Transverse colon (tissue), 4 donors: ENCODE measurements around the gene ADM5. TPM values are rescaled to one million over a fixed set of nuclear protein-coding genes. Genes with fewer than 3 reads are reported as not detected.
A peak's percentile ranks its signal among the peaks of the same experiment; 100 is the strongest.

Experiments used
- DNase-seq: peaks from one replicate; pipeline ENCODE4 v3.0.0-alpha.2; 2019
- H3K27ac ChIP-seq, 4 donors: fragments of 200-600 bp; sonication (generic); 2 replicates each; pipeline ENCODE4 v1.5.1; 2016 to 2018; ENCODE audit warnings: inconsistent platforms in 4 of 4
- H3K27me3 ChIP-seq: fragments of 200-600 bp; sonication (generic); 2 replicates; pipeline ENCODE4 v1.5.1; 2017; ENCODE audit warnings: inconsistent platforms
- H3K36me3 ChIP-seq, 4 donors: fragments of 200-600 bp; sonication (generic); 2 replicates each; pipeline ENCODE4 v1.5.1; 2017 to 2019; ENCODE audit warnings: inconsistent platforms in 4 of 4
- H3K4me1 ChIP-seq, 4 donors: fragments of 200-600 bp; sonication (generic); 2 replicates each; pipeline ENCODE4 v1.5.1; 2017 to 2020; ENCODE audit warnings: inconsistent platforms in 4 of 4
- H3K4me3 ChIP-seq, 4 donors: fragments of 200-600 bp; sonication (generic); 1 replicate in 1 of 4; 2 replicates in 3 of 4; pipeline versions ENCODE4 v1.5.1 to v1.6.1; 2017 to 2019; ENCODE audit warnings: inconsistent platforms in 4 of 4
- H3K9me3 ChIP-seq, 2 donors: fragments of 200-600 bp; sonication (generic); 2 replicates each; pipeline ENCODE4 v1.5.1; 2017 to 2019; ENCODE audit warnings: inconsistent platforms in 2 of 2
- EP300 ChIP-seq: sonication (generic); formaldehyde crosslinking; IDR thresholded peaks from one replicate; pipeline ENCODE4 v1.6.1; 2017; ENCODE audit warnings: antibody characterized with exemption, low read depth
- POLR2A ChIP-seq: fragments of 450-650 bp; IDR thresholded peaks from one replicate; pipeline ENCODE4 v1.6.1; 2016; ENCODE audit warnings: antibody characterized with exemption, mild to moderate bottlenecking, moderate library complexity
- POLR2AphosphoS5 ChIP-seq, 3 donors: sonication (generic); formaldehyde crosslinking; IDR thresholded peaks; one replicate each; pipeline ENCODE4 v1.6.1; 2016; ENCODE audit warnings: antibody characterized with exemption in 3 of 3
- WGBS, 2 donors: methylation state at CpG; one replicate each; pipeline ENCODE4 v1.1.5; 2018; ENCODE audit warnings: low coverage in 1 of 2; 5-methylcytosine and 5-hydroxymethylcytosine counted together
- in situ Hi-C, 4 donors: fragments of 200-750 bp; cut with MboI; loops; one replicate each; pipeline versions ENCODE4 v1.15.0 to v1.15.1; 2017; ENCODE audit warnings: low sequenced_read_pairs in 3 of 4, low pct_ligation_motif_present in 1 of 4, low pct_unique_long_range_greater_than_20kb in 1 of 4
- intact Hi-C: fragments of 100-400 bp; cut with DNase I; formaldehyde crosslinking; loops from one replicate; pipeline ENCODE4 v1.15.1; 2023; ENCODE audit warnings: low total_unique reads
- total RNA-seq, 4 donors: library from RNA; depleted of rRNA; stranded (reverse); fragments of >200 nt; gene quantifications; one replicate each; pipeline ENCODE4 v1.1.0, GENCODE V29; 2016
- TF ChIP-seq, protein P1 (sequence below), 5 experiments: fragments of 200-600 bp in 3 of 5; fragments of 450-650 bp in 2 of 5; sonication (generic) in 3 of 5; IDR thresholded peaks; 1 replicate in 2 of 5; 2 replicates in 3 of 5; pipeline ENCODE4 v1.5.1; 2016 to 2017; ENCODE audit warnings: antibody characterized with exemption in 5 of 5, inconsistent platforms in 3 of 5, mild to moderate bottlenecking in 2 of 5, moderate library complexity in 1 of 5

Gene ADM5
- total RNA-seq, 4 donors from 2014 or later, result 0.41 to 0.95 TPM; not detected in 2

DNA sequence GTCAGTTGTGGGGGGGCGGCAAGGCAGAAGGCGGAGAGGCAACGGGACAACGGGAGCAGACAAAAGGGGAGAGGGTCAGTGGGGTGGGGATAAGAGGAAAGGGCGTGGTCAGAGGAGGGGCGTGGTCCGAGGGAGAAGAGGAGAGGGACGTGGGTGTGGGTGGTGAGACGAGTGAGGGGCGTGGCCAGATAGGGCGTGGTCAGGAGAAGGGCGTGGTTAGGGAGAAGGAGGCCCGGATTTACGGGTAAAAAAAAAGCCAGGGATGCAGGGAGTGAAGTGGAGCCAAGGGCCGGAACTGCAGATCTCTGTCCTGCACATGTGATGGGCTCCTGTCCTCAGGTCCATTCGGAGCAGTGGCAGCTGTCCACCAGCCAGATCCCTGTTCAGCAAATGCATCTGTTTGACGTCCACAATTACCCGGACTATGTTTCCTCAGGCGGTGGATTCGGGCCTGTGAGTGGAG lies 23.0 kb downstream of the ADM5 start:
- TF ChIP-seq POLR2A (no peak), EP300 (no peak), POLR2AphosphoS5 (IDR thresholded peaks at IDR 0.05) (no peak)
- TF ChIP-seq, protein P1, sequence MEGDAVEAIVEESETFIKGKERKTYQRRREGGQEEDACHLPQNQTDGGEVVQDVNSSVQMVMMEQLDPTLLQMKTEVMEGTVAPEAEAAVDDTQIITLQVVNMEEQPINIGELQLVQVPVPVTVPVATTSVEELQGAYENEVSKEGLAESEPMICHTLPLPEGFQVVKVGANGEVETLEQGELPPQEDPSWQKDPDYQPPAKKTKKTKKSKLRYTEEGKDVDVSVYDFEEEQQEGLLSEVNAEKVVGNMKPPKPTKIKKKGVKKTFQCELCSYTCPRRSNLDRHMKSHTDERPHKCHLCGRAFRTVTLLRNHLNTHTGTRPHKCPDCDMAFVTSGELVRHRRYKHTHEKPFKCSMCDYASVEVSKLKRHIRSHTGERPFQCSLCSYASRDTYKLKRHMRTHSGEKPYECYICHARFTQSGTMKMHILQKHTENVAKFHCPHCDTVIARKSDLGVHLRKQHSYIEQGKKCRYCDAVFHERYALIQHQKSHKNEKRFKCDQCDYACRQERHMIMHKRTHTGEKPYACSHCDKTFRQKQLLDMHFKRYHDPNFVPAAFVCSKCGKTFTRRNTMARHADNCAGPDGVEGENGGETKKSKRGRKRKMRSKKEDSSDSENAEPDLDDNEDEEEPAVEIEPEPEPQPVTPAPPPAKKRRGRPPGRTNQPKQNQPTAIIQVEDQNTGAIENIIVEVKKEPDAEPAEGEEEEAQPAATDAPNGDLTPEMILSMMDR (IDR thresholded peaks at IDR 0.05), result no peak
- Histone ChIP-seq H3K9me3 (no peaks in the 10 kb centered on the region), H3K27ac (no peak overlapping the region), H3K36me3 (no peaks in the 10 kb centered on the region), H3K4me3 (no peak overlapping the region), H3K27me3 (no peaks in the 10 kb centered on the region), H3K4me1 (no peaks in the 10 kb centered on the region)
- intact Hi-C loops, result no loop called here
- WGBS, 2 donors, result 29 to 49% methylated on average over 12 to 20 of the region's 20 CpGs
- in situ Hi-C loops, result no loop called here
- peak; percentile 47 for DNase-seq

DNA sequence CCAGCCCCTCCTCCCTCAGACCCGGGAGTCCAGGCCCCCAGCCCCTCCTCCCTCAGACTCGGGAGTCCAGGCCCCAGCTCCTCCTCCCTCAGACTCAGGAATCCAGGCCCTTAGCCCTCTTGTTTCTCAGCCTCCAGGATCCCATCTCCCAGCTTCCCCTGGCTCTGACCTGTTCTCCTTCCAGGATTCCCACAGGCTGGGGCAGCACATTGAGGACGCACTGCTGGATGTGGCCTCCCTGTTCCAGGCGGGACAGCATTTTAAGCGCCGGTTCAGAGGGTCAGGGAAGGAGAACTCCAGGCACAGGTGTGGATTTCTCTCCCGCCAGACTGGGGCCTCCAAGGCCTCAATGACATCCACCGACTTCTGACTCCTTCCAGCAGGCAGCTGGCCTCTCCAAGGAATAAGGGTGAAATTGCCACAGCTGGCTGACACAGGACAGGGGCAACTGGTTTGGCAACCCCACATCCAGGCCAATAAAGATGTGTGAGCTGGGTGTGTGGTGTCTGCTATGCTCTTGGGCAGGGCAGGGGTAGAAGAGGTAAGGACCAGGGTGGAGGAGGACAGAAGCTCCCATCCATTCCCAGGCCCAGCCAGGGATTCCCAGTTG lies 23.9 kb downstream of the ADM5 start:
- Histone ChIP-seq H3K27ac (no peak overlapping the region), H3K9me3 (no peaks in the 10 kb centered on the region), H3K27me3 (no peaks in the 10 kb centered on the region), H3K4me1 (no peaks in the 10 kb centered on the region), H3K4me3 (no peak overlapping the region), H3K36me3 (no peaks in the 10 kb centered on the region)
- 68% methylated on average over 7 of the region's 8 CpGs; no CpG with 5 or more reads in 1 of the 2 donors for WGBS, 2 donors
- DNase-seq, result no peak
- in situ Hi-C loops, result no loop called here
- intact Hi-C loops, result no loop called here
- no peak for TF ChIP-seq POLR2AphosphoS5 (IDR thresholded peaks at IDR 0.05)
- TF ChIP-seq, protein P1 (IDR thresholded peaks at IDR 0.05), result no peak

DNA sequence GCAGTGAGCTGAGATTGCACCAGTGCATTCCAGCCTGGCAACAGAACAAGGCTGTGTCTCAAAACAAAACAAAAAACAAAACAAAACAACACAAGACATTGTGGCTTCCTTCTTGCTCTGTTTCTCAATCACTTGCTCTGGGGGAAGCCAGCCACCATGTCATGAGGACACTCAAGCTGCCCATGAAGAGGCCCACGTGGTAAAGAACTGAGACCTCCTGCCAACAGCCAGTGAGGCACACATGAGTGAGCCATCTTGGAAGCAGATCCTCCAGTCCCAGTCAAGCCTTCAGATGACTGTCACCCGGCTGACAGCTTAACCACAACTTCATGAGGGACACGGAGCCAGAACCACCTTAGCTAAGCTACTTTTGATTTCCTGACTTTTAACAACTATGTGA lies 26.8 kb downstream of the ADM5 start:
- in situ Hi-C loops, result no loop called here
- 65 to 69% methylated on average over 3 of the region's 3 CpGs for WGBS, 2 donors
- TF ChIP-seq POLR2A (no peak), POLR2AphosphoS5 (IDR thresholded peaks at IDR 0.05) (no peak), EP300 (no peak)
- TF ChIP-seq, protein P1 (IDR thresholded peaks at IDR 0.05), result no peak

DNA sequence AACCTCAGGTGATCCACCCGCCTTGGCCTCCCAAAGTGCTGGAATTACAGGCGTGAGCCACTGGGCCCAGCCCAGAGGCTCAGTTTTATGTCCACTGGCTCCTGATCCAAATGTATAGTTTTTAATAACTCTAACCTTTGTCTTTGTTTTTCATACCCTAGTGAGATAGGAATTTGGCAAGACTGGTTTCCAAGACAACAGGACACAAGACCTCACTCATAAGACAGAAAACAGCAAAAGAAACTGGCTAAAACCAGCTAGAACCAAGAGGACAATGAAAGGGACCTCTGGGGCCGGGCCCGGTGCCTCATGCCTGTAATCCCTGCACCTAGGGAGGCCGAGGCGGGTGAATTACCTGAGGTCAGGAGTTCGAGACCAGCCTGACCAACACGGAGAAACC lies 29.1 kb downstream of the ADM5 start:
- intact Hi-C loops, result no loop called here

More for the DNA sequence above, 26.8 kb downstream of the ADM5 start:
- no peaks in the 10 kb centered on the region for H3K27me3 ChIP-seq
- H3K9me3 ChIP-seq, result no peaks in the 10 kb centered on the region
- intact Hi-C loops, result no loop called here
- no peak overlapping the region for H3K4me3 ChIP-seq
- no peaks in the 10 kb centered on the region for H3K36me3 ChIP-seq
- DNase-seq, result no peak
- H3K27ac ChIP-seq, result no peak overlapping the region
- H3K4me1 ChIP-seq, result no peaks in the 10 kb centered on the region

More for the DNA sequence above, 29.1 kb downstream of the ADM5 start:
- no peaks in the 10 kb centered on the region for H3K36me3 ChIP-seq
- WGBS, 2 donors, result 80 to 83% methylated on average over 1 to 8 of the region's 8 CpGs
- no peak for DNase-seq
- H3K4me1 ChIP-seq, result no peaks in the 10 kb centered on the region
- H3K9me3 ChIP-seq, result no peaks in the 10 kb centered on the region
- no peaks in the 10 kb centered on the region for H3K27me3 ChIP-seq
- H3K27ac ChIP-seq, result no peak overlapping the region
- H3K4me3 ChIP-seq, result no peak overlapping the region
- in situ Hi-C loops, result no loop called here
- TF ChIP-seq POLR2AphosphoS5 (IDR thresholded peaks at IDR 0.05), result no peak
- no peak for TF ChIP-seq EP300
- no peak for TF ChIP-seq POLR2A
- TF ChIP-seq, protein P1 (IDR thresholded peaks at IDR 0.05), result no peak
